Upper lobe of left lung (tissue), 6 donors: ENCODE results near the gene GPN2. TPM values are rescaled to one million over a fixed set of nuclear protein-coding genes. Genes with fewer than 3 reads are reported as not detected.
A peak's percentile ranks its signal among the peaks of the same experiment; 100 is the strongest.

Experiments used
- ATAC-seq, 2 donors: fragments of 200-7000 bp; cut with Tn5 transposase; one replicate each; pipeline ENCODE4 v1.9.1; 2022; ENCODE audit warnings: mild to moderate bottlenecking in 2 of 2, moderate library complexity in 2 of 2; ENCODE audit not compliant: low FRiP score in 2 of 2
- DNase-seq, 2 donors: peaks; one replicate each; pipeline ENCODE4 v3.0.0-alpha.2; 2019 to 2020
- H3K27ac ChIP-seq, 4 donors: fragments of 200-600 bp; sonication (generic); one replicate each; pipeline ENCODE4 v1.5.1; 2016 to 2019
- H3K27me3 ChIP-seq, 4 donors: fragments of 200-600 bp; sonication (generic); one replicate each; pipeline ENCODE4 v1.5.1; 2017 to 2019
- H3K36me3 ChIP-seq, 4 donors: fragments of 200-600 bp; sonication (generic); one replicate each; pipeline ENCODE4 v1.5.1; 2016 to 2019
- H3K4me1 ChIP-seq, 4 donors: fragments of 200-600 bp; sonication (generic); one replicate each; pipeline ENCODE4 v1.5.1; 2018 to 2019
- H3K4me3 ChIP-seq, 4 donors: fragments of 200-600 bp; sonication (generic); one replicate each; pipeline ENCODE4 v1.5.1; 2017 to 2019; ENCODE audit warnings: mild to moderate bottlenecking in 2 of 4, moderate library complexity in 1 of 4
- H3K9me3 ChIP-seq, 4 donors: fragments of 200-600 bp; sonication (generic); one replicate each; pipeline ENCODE4 v1.5.1; 2018 to 2019
- CTCF ChIP-seq, 6 experiments: fragments of 450-650 bp in 4 of 6; fragments of 200-600 bp in 2 of 6; sonication (generic) in 2 of 6; IDR thresholded peaks; one replicate each; pipeline ENCODE4 v1.5.1; 2016 to 2019; ENCODE audit warnings: antibody characterized with exemption in 6 of 6
- EP300 ChIP-seq, 4 donors: sonication (generic); formaldehyde crosslinking; IDR thresholded peaks; one replicate each; pipeline ENCODE4 v1.5.1; 2017; ENCODE audit warnings: antibody characterized with exemption in 4 of 4, control low read depth in 2 of 4
- POLR2A ChIP-seq, 4 donors: fragments of 450-650 bp; IDR thresholded peaks; one replicate each; pipeline ENCODE4 v1.5.1; 2016 to 2017; ENCODE audit warnings: antibody characterized with exemption in 4 of 4, mild to moderate bottlenecking in 2 of 4
- POLR2AphosphoS5 ChIP-seq, 2 donors: sonication (generic); formaldehyde crosslinking; IDR thresholded peaks; one replicate each; pipeline ENCODE4 v1.5.1; 2017; ENCODE audit warnings: antibody characterized with exemption in 2 of 2
- WGBS, 2 donors: methylation state at CpG; one replicate each; pipeline ENCODE4 v1.1.5; 2017 to 2018; 5-methylcytosine and 5-hydroxymethylcytosine counted together
- total RNA-seq, 6 donors: library from RNA; depleted of rRNA in 4 of 6; stranded (reverse); fragments of >200 nt in 4 of 6; gene quantifications; one replicate each; pipeline versions ENCODE4 v1.1.0 to v1.2.1, GENCODE V29; 2016 to 2021
- donor health status: DM: no; HTN: no; CAD: no; lungs with moderate emphysema.
- donor health status: DM: no; HTN: yes; CAD: no; lungs with severe emphysema.

GPN2 gene
- total RNA-seq, 6 donors from 2014 or later: 10.1 to 29.6 (median 18.5) TPM

DNA sequence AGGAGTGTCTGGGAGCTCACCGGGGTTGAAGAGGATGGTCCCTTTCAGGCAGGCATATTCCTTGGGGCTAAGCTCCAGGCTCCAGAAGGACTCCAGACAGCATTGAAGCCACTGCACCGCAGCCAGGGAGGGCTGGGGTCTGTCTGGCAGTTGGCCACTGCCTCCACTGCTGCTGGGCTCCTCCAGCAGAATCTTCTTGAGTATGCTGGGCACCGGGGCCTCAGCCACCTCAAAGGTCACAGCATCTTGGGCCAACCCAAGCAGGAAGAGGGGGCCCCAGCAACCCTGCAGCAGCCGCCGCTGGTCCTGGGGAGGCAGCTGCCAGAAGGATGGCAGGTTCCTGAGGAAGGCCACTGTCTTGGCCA is 23.3 kb upstream of the GPN2 start:
- 59 to 65% methylated on average over 3 of the region's 5 CpGs for WGBS, 2 donors
- no peak for ATAC-seq
- no peaks in the 10 kb centered on the region for H3K9me3 ChIP-seq
- TF ChIP-seq POLR2AphosphoS5 (IDR thresholded peaks at IDR 0.05): no peak
- no peak for TF ChIP-seq EP300 (IDR thresholded peaks at IDR 0.05)
- no peak for TF ChIP-seq CTCF (IDR thresholded peaks at IDR 0.05)
- TF ChIP-seq POLR2A (IDR thresholded peaks at IDR 0.05): no peak
- peaks cover 0 to 31% (median 8%) of the 10 kb centered on the region in 4 donors for H3K4me1 ChIP-seq
- H3K4me3 ChIP-seq: peak overlapping the region in 3 of 4 donors; percentile 32 to 43 (median 41)
- H3K36me3 ChIP-seq: no peaks in the 10 kb centered on the region
- H3K27ac ChIP-seq: peak overlapping the region; percentile 57 to 89 (median 76)
- peak in 1 of 2 donors; percentile 76 for DNase-seq
- no peaks in the 10 kb centered on the region for H3K27me3 ChIP-seq

GRCh38 chr1:26912147-26912490 is 22.0 kb upstream of the GPN2 start:
- TF ChIP-seq CTCF (IDR thresholded peaks at IDR 0.05) (no peak), POLR2AphosphoS5 (IDR thresholded peaks at IDR 0.05) (no peak), POLR2A (IDR thresholded peaks at IDR 0.05) (no peak), EP300 (IDR thresholded peaks at IDR 0.05) (no peak)
- no peaks in the 10 kb centered on the region for H3K36me3 ChIP-seq
- no peaks in the 10 kb centered on the region for H3K27me3 ChIP-seq
- H3K4me3 ChIP-seq: peak overlapping the region in 1 of 4 donors; percentile 41
- H3K9me3 ChIP-seq: no peaks in the 10 kb centered on the region
- H3K27ac ChIP-seq: peak overlapping the region in 1 of 4 donors; percentile 44
- 51 to 68% methylated on average over 2 of the region's 2 CpGs for WGBS, 2 donors
- peaks cover 0 to 31% (median 8%) of the 10 kb centered on the region in 4 donors for H3K4me1 ChIP-seq
- DNase-seq (no peak), ATAC-seq (no peak)

- peak overlapping the region in 1 of 4 donors; percentile 44 for H3K27ac ChIP-seq
- H3K27me3 ChIP-seq: no peaks in the 10 kb centered on the region
- ATAC-seq: no peak
- no peak for TF ChIP-seq EP300 (IDR thresholded peaks at IDR 0.05)
- TF ChIP-seq POLR2AphosphoS5 (IDR thresholded peaks at IDR 0.05): no peak
- TF ChIP-seq POLR2A (IDR thresholded peaks at IDR 0.05): no peak
- no peak for TF ChIP-seq CTCF (IDR thresholded peaks at IDR 0.05)
- H3K36me3 ChIP-seq: no peaks in the 10 kb centered on the region
- DNase-seq: peak in 1 of 2 donors; percentile 73
- WGBS, 2 donors: 84 to 86% methylated on average over 7 to 8 of the region's 8 CpGs
- H3K4me3 ChIP-seq: peak overlapping the region in 1 of 4 donors; percentile 5
- peaks cover 0 to 31% (median 8%) of the 10 kb centered on the region in 4 donors for H3K4me1 ChIP-seq
- H3K9me3 ChIP-seq: no peaks in the 10 kb centered on the region
Measured at GRCh38 chr1:26911399-26912146, 21.5 kb upstream of the GPN2 start.

DNA sequence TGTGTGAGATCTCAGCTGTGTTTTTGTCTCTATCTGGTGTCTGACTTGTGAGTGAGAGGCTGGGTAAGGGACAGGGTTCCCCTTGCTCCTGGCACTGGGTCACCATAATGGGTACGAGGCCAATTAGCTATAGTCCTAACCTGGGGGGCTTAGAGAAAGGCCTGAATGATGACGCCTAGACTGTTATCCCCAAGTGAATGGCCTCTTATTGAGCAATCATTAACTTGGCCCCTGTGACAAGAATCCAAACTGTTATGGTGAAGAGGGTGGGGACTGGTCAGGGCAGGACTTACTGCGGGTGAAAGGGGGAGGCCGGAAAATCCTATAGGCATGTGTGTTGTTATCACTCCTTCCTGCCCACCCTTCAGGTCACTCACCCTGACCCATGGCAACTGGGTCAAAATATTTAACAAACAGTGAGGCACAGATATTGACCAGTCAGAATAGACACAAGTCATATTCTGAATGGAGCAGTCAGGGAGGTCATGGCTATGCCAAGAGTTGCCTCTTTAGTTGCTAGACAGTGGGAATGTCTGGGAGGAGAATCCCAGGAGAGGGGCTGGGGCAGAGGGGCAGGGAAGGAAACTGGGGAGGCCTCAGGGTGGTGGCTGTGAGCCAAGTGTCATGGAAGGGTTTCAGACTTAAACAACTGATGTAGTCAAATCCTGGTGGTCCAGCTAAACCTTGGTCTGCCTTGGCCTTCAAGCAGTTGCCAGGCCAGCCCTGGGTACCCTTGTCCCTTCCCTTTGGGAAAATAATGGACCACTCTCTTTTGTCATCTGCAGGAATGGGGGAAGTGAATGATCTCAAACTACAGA is 20.5 kb upstream of the GPN2 start:
- WGBS, 2 donors: 39 to 70% methylated on average over 4 of the region's 4 CpGs
- Histone ChIP-seq H3K4me1 (peaks cover 0 to 31% (median 8%) of the 10 kb centered on the region in 4 donors), H3K4me3 (no peak overlapping the region), H3K36me3 (no peaks in the 10 kb centered on the region), H3K27ac (peak overlapping the region in 1 of 4 donors; percentile 52), H3K27me3 (no peaks in the 10 kb centered on the region), H3K9me3 (no peaks in the 10 kb centered on the region)
- ATAC-seq (peak in 1 of 2 donors; percentile 16), DNase-seq (peak in 1 of 2 donors; percentile 38)
- TF ChIP-seq POLR2A (IDR thresholded peaks at IDR 0.05): no peak
- no peak for TF ChIP-seq EP300 (IDR thresholded peaks at IDR 0.05)
- no peak for TF ChIP-seq POLR2AphosphoS5 (IDR thresholded peaks at IDR 0.05)
- no peak for TF ChIP-seq CTCF (IDR thresholded peaks at IDR 0.05)
